Dermis blood vessel endothelial cell (primary cell): ENCODE results near the gene AIRE. TPM values are rescaled to one million over a fixed set of nuclear protein-coding genes. Genes with fewer than 3 reads are reported as not detected.
"Not testable (repeated sequence)": the region's sequence is repeated elsewhere in the genome, so short reads cannot be mapped to it uniquely, and the experiment has no call there.

ENCODE experiments used
- DNase-seq: peaks from one replicate; pipeline ENCODE4 v3.0.0; 2010
- total RNA-seq: library from RNA; depleted of rRNA; stranded (reverse); fragments of >200 nt; gene quantifications from 2 replicates; pipeline ENCODE4 v1.2.3, GENCODE V29; 2014

The AIRE gene
- total RNA-seq, 1 donor from 2014 or later, result not detected

GRCh38 chr21:44291936-44292811 is 6.5 kb downstream of the AIRE start:
- no peak for DNase-seq

GRCh38 chr21:44292812-44293195 is 7.1 kb downstream of the AIRE start:
- DNase-seq, result no peak

GRCh38 chr21:44293551-44294231 is 8.0 kb downstream of the AIRE start:
- no peak for DNase-seq

GRCh38 chr21:44294391-44295162 is 8.9 kb downstream of the AIRE start:
- peak; percentile 23 for DNase-seq

GRCh38 chr21:44295163-44295573 is 9.5 kb downstream of the AIRE start:
- DNase-seq, result no peak

- DNase-seq, result no peak
These were observed 10.0 kb downstream of the AIRE start for GRCh38 chr21:44295646-44296045.

- DNase-seq, result no peak
These were observed 10.4 kb downstream of the AIRE start for GRCh38 chr21:44296103-44296519.

GRCh38 chr21:44296916-44297315 is 11.2 kb downstream of the AIRE start:
- DNase-seq, result no peak

GRCh38 chr21:44297525-44298290 is 12.0 kb downstream of the AIRE start:
- DNase-seq, result peak; percentile 90

GRCh38 chr21:44298301-44298700 is 12.6 kb downstream of the AIRE start:
- DNase-seq, result peak; percentile 43

GRCh38 chr21:44299085-44299457 is 13.4 kb downstream of the AIRE start:
- DNase-seq, result peak; percentile 18

GRCh38 chr21:44299458-44300261 is 14.0 kb downstream of the AIRE start, which contains the start of gene PFKL:
Gene PFKL (plus strand): TSS chr21:44300053. CDS start chr21:44300106, 53 bp downstream.
- peak; percentile 49 for DNase-seq

GRCh38 chr21:44300262-44300959 is 14.7 kb downstream of the AIRE start:
- peak; percentile 54 for DNase-seq

GRCh38 chr21:44301141-44301540 is 15.5 kb downstream of the AIRE start:
- DNase-seq, result peak; percentile 10

GRCh38 chr21:44301961-44302406 is 16.3 kb downstream of the AIRE start:
- DNase-seq, result peak; percentile 26

GRCh38 chr21:44302573-44303401 is 17.1 kb downstream of the AIRE start:
- not testable (repeated sequence) for DNase-seq

GRCh38 chr21:44303490-44303981 is 17.9 kb downstream of the AIRE start:
- DNase-seq, result peak; percentile 18

GRCh38 chr21:44304011-44304616 is 18.4 kb downstream of the AIRE start:
- no peak for DNase-seq

GRCh38 chr21:44304877-44305293 is 19.2 kb downstream of the AIRE start:
- DNase-seq, result peak; percentile 79
